ENCODE results near the gene EIF5A2. TPM values are rescaled to one million over a fixed set of nuclear protein-coding genes. Genes with fewer than 3 reads are reported as not detected.

EIF5A2 gene
- total RNA-seq, 3 donors from 2014 or later (not counting 1 experiment from before 2014, with no cell fraction given): 12.9 to 34.8 (median 22.8) TPM

DNA sequence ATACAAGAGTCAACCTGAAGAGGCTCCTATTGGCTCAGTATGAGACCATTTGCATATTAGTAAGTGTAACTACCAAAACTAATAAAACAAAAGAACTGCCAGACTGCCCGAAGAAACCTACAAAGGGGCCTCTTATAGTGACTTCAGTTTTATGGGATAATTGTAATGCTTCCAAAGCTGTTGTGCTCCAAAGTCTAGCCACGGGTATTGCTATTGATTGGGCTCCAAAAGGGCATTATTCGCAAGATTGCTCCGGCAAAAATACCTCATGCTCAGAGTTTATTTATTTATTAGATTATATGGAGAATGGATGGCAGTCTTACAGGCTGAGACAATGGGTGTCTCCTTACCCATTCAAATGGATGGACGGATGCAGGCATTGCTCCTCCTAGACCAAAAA, 49.8 kb downstream of the EIF5A2 start:
- DNase-seq: no peak
- ATAC-seq: no peak
- H3K36me3 ChIP-seq (ENCODE audit: control insufficient read depth, insufficient read depth, low read length): no peaks in the 10 kb centered on the region
- no peak overlapping the region for H3K27ac Mint-ChIP-seq
- TF ChIP-seq, protein P1, sequence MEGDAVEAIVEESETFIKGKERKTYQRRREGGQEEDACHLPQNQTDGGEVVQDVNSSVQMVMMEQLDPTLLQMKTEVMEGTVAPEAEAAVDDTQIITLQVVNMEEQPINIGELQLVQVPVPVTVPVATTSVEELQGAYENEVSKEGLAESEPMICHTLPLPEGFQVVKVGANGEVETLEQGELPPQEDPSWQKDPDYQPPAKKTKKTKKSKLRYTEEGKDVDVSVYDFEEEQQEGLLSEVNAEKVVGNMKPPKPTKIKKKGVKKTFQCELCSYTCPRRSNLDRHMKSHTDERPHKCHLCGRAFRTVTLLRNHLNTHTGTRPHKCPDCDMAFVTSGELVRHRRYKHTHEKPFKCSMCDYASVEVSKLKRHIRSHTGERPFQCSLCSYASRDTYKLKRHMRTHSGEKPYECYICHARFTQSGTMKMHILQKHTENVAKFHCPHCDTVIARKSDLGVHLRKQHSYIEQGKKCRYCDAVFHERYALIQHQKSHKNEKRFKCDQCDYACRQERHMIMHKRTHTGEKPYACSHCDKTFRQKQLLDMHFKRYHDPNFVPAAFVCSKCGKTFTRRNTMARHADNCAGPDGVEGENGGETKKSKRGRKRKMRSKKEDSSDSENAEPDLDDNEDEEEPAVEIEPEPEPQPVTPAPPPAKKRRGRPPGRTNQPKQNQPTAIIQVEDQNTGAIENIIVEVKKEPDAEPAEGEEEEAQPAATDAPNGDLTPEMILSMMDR (IDR thresholded peaks at IDR 0.05): no peak
- no peaks in the 10 kb centered on the region for H3K9me3 Mint-ChIP-seq
- no peak overlapping the region for H3K4me3 Mint-ChIP-seq
- no peaks in the 10 kb centered on the region for H3K4me1 Mint-ChIP-seq
- no peak overlapping the region for H3K4me3 ChIP-seq (ENCODE audit: low read length)
- WGBS (ENCODE audit: insufficient coverage): 96% methylated on average over 3 of the region's 5 CpGs
- intact Hi-C loops (cut with micrococcal nuclease): no loop called here
- H3K27me3 Mint-ChIP-seq (ENCODE audit: low read depth in 2 of 2): peaks cover 7 to 20% of the 10 kb centered on the region in 2 donors
- H3K9me3 ChIP-seq (ENCODE audit: control insufficient read depth, insufficient read depth, low read length): no peaks in the 10 kb centered on the region
- H3K4me1 ChIP-seq (ENCODE audit: control insufficient read depth, insufficient read depth, low read length): no peaks in the 10 kb centered on the region
- H3K27me3 ChIP-seq (ENCODE audit: control insufficient read depth, insufficient read depth, low read length): no peaks in the 10 kb centered on the region
- H3K36me3 Mint-ChIP-seq: no peaks in the 10 kb centered on the region
- H3K27ac ChIP-seq (ENCODE audit: low read length): no peak overlapping the region

DNA sequence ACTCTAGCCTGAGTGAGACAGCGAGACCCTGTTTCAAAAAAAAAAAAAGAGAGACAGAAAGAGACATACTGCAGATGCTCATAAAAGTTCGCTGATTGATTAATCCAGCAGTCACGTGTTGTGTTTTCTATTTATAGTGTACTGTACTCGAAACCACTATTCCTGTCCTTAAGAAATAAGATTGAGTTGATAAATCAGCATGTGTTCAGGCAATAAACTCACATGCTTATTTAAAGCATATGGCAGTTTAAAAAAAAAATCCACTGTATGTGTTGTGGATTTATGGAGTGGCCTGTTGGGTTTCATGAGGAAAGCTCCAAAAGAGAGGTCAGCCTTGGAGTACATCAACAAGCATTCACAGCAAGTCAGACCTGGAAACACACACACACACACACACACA, 56.1 kb downstream of the EIF5A2 start:
- no peaks in the 10 kb centered on the region for H3K9me3 Mint-ChIP-seq

GRCh38 chr3:170848292-170848917, 60.0 kb downstream of the EIF5A2 start:
- H3K27me3 ChIP-seq (ENCODE audit: control insufficient read depth, insufficient read depth, low read length): peaks cover 8% of the 10 kb centered on the region
- H3K9me3 ChIP-seq (ENCODE audit: control insufficient read depth, insufficient read depth, low read length): no peaks in the 10 kb centered on the region
- Mint-ChIP-seq H3K27ac (no peak overlapping the region), H3K4me1 (no peaks in the 10 kb centered on the region), H3K4me3 (no peak overlapping the region), H3K27me3 (ENCODE audit: low read depth in 2 of 2) (peaks cover 10 to 23% of the 10 kb centered on the region in 2 donors), H3K9me3 (no peaks in the 10 kb centered on the region), H3K36me3 (no peaks in the 10 kb centered on the region)
- no peak overlapping the region for H3K27ac ChIP-seq (ENCODE audit: low read length)
- no peaks in the 10 kb centered on the region for H3K4me1 ChIP-seq (ENCODE audit: control insufficient read depth, insufficient read depth, low read length)
- TF ChIP-seq, protein P1 (IDR thresholded peaks at IDR 0.05): peak; percentile 20
- 100% methylated on average over 2 of the region's 2 CpGs for WGBS (ENCODE audit: insufficient coverage)
- no peak overlapping the region for H3K4me3 ChIP-seq (ENCODE audit: low read length)
- ATAC-seq (no peak), DNase-seq (no peak)
- intact Hi-C loops (cut with micrococcal nuclease): no loop called here
- no peaks in the 10 kb centered on the region for H3K36me3 ChIP-seq (ENCODE audit: control insufficient read depth, insufficient read depth, low read length)

More for the DNA sequence above, 56.1 kb downstream of the EIF5A2 start:
- no peaks in the 10 kb centered on the region for H3K4me1 Mint-ChIP-seq
- H3K36me3 Mint-ChIP-seq: no peaks in the 10 kb centered on the region
- Histone ChIP-seq H3K4me3 (ENCODE audit: low read length) (no peak overlapping the region), H3K27me3 (ENCODE audit: control insufficient read depth, insufficient read depth, low read length) (peaks cover 2% of the 10 kb centered on the region), H3K4me1 (ENCODE audit: control insufficient read depth, insufficient read depth, low read length) (no peaks in the 10 kb centered on the region), H3K27ac (ENCODE audit: low read length) (no peak overlapping the region), H3K36me3 (ENCODE audit: control insufficient read depth, insufficient read depth, low read length) (no peaks in the 10 kb centered on the region), H3K9me3 (ENCODE audit: control insufficient read depth, insufficient read depth, low read length) (no peaks in the 10 kb centered on the region)
- TF ChIP-seq, protein P1 (IDR thresholded peaks at IDR 0.05): no peak
- intact Hi-C loops (cut with micrococcal nuclease): no loop called here
- no peak overlapping the region for H3K27ac Mint-ChIP-seq
- H3K4me3 Mint-ChIP-seq: no peak overlapping the region
- DNase-seq (no peak), ATAC-seq (no peak)
- peaks cover 7 to 14% of the 10 kb centered on the region in 2 donors for H3K27me3 Mint-ChIP-seq (ENCODE audit: low read depth in 2 of 2)
- 88% methylated on average over 4 of the region's 4 CpGs for WGBS (ENCODE audit: insufficient coverage)

DNA sequence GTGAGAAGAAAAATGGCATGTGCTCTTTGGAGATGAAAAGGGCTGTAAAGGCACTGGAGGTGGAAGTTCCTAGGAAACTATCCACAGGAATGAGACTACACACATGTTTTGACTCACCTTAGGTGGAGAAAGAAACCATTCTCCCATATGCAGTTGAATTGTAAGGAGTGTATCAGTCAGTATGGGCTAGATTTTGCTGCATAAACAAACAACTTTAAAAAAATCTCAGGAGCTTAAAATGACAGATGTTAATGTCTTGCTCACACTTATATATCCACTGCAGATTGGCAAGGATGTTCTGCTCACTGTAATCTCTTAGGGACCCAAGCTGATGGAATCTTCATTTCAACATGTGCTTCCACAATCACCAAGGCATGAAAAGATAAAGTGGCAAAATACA, 64.1 kb downstream of the EIF5A2 start:
- H3K36me3 ChIP-seq (ENCODE audit: control insufficient read depth, insufficient read depth, low read length): no peaks in the 10 kb centered on the region
- intact Hi-C loops (cut with micrococcal nuclease): no loop called here
- no peaks in the 10 kb centered on the region for H3K4me1 ChIP-seq (ENCODE audit: control insufficient read depth, insufficient read depth, low read length)
- no peak overlapping the region for H3K27ac ChIP-seq (ENCODE audit: low read length)
- Mint-ChIP-seq H3K27ac (no peak overlapping the region), H3K36me3 (no peaks in the 10 kb centered on the region), H3K4me3 (no peak overlapping the region), H3K9me3 (no peaks in the 10 kb centered on the region), H3K4me1 (no peaks in the 10 kb centered on the region), H3K27me3 (ENCODE audit: low read depth in 2 of 2) (peaks cover 18 to 38% of the 10 kb centered on the region in 2 donors)
- peaks cover 9% of the 10 kb centered on the region for H3K27me3 ChIP-seq (ENCODE audit: control insufficient read depth, insufficient read depth, low read length)
- no peak for DNase-seq
- no peak for ATAC-seq
- TF ChIP-seq, protein P1 (IDR thresholded peaks at IDR 0.05): no peak
- H3K4me3 ChIP-seq (ENCODE audit: low read length): no peak overlapping the region
- H3K9me3 ChIP-seq (ENCODE audit: control insufficient read depth, insufficient read depth, low read length): no peaks in the 10 kb centered on the region

Measured in natural killer cell (primary cell).